SK-N-SH treated with all-trans-retinoic acid at 6 μM for 48 hours (cell line): ENCODE data around the gene PLIN5.

Source experiments
- ATAC-seq: fragments of 200-7000 bp; cut with Tn5 transposase; 3 replicates; pipeline ENCODE4 v1.9.1; 2020; ENCODE audit warnings: mild to moderate bottlenecking, moderate library complexity
- ARNTL ChIP-seq: fragments of 450-650 bp; formaldehyde crosslinking; IDR thresholded peaks from 2 replicates; pipeline ENCODE4 v1.5.0; 2020; ENCODE audit warnings: low read depth, mild to moderate bottlenecking, moderate library complexity, borderline replicate concordance
- BACH2 ChIP-seq: fragments of 250-450 bp; sonication (Bioruptor Pico); IDR thresholded peaks from 2 replicates; pipeline ENCODE4 v1.9.0; 2021; ENCODE audit warnings: mild to moderate bottlenecking, borderline replicate concordance
- CREB5 ChIP-seq: fragments of 250-450 bp; sonication (Bioruptor Pico); IDR thresholded peaks from 2 replicates; pipeline ENCODE4 v1.5.1; 2020; ENCODE audit warnings: low read depth, mild to moderate bottlenecking, moderate library complexity
- CSDC2 ChIP-seq: fragments of 250-450 bp; sonication (Bioruptor Pico); IDR thresholded peaks from 2 replicates; pipeline ENCODE4 v1.5.0; 2020; ENCODE audit warnings: mild to moderate bottlenecking, moderate library complexity
- GLIS3 ChIP-seq: fragments of 250-450 bp; sonication (Bioruptor Pico); IDR thresholded peaks from 2 replicates; pipeline ENCODE4 v1.5.0; 2020; ENCODE audit warnings: mild to moderate bottlenecking, moderate library complexity
- ISL1 ChIP-seq: fragments of 250-450 bp; sonication (Bioruptor Pico); IDR thresholded peaks from 2 replicates; pipeline ENCODE4 v2.1.2; 2022; ENCODE audit warnings: mild to moderate bottlenecking, moderate library complexity
- OSR1 ChIP-seq: fragments of 250-450 bp; sonication (Bioruptor Pico); IDR thresholded peaks from 2 replicates; pipeline ENCODE4 v1.8.0; 2022; ENCODE audit warnings: moderate library complexity, mild to moderate bottlenecking, inconsistent platforms
- PPARA ChIP-seq: fragments of 250-450 bp; sonication (Bioruptor Pico); IDR thresholded peaks from 2 replicates; pipeline ENCODE4 v1.5.0; 2020; ENCODE audit warnings: mild to moderate bottlenecking, borderline replicate concordance
- RARB ChIP-seq: fragments of 250-450 bp; sonication (Bioruptor Pico); IDR thresholded peaks from 2 replicates; pipeline ENCODE4 v1.8.0; 2021; ENCODE audit warnings: mild to moderate bottlenecking, moderate library complexity
- SNAI2 ChIP-seq: fragments of 250-450 bp; sonication (Bioruptor Pico); IDR thresholded peaks from 2 replicates; pipeline ENCODE4 v1.5.0; 2020; ENCODE audit warnings: mild to moderate bottlenecking, moderate library complexity
- TCF4 ChIP-seq: fragments of 250-450 bp; sonication (Bioruptor Pico); IDR thresholded peaks from 2 replicates; pipeline ENCODE4 v1.8.0; 2021; ENCODE audit warnings: mild to moderate bottlenecking, moderate library complexity, borderline replicate concordance
- TOX ChIP-seq: fragments of 250-450 bp; sonication (Bioruptor Pico); IDR thresholded peaks from 2 replicates; pipeline ENCODE4 v1.8.0; 2021; ENCODE audit warnings: mild to moderate bottlenecking, moderate library complexity, borderline replicate concordance
- TSHZ2 ChIP-seq: fragments of 250-450 bp; sonication (Bioruptor Pico); IDR thresholded peaks from 2 replicates; pipeline ENCODE4 v1.5.0; 2020; ENCODE audit warnings: mild to moderate bottlenecking, moderate library complexity
- ZC3H10 ChIP-seq: fragments of 250-450 bp; sonication (Bioruptor Pico); IDR thresholded peaks from 2 replicates; pipeline ENCODE4 v1.5.1; 2021; ENCODE audit warnings: mild to moderate bottlenecking, moderate library complexity
- ZFP30 ChIP-seq: fragments of 450-650 bp; formaldehyde crosslinking; IDR thresholded peaks from 2 replicates; pipeline ENCODE4 v1.5.0; 2022; ENCODE audit warnings: mild to moderate bottlenecking, moderate library complexity
- ZNF565 ChIP-seq: fragments of 450-650 bp; formaldehyde crosslinking; conservative IDR thresholded peaks from 2 replicates; pipeline ENCODE4 v1.5.0; 2020; ENCODE audit warnings: low read depth, mild to moderate bottlenecking, moderate library complexity
- ZNF70 ChIP-seq: fragments of 450-650 bp; formaldehyde crosslinking; IDR thresholded peaks from 2 replicates; pipeline ENCODE4 v1.5.0; 2020; ENCODE audit warnings: mild to moderate bottlenecking, moderate library complexity
- ZNF8 ChIP-seq: fragments of 450-650 bp; formaldehyde crosslinking; IDR thresholded peaks from 2 replicates; pipeline ENCODE4 v1.5.0; 2020; ENCODE audit warnings: mild to moderate bottlenecking, moderate library complexity
- TF ChIP-seq, protein P1 (sequence below): fragments of 250-450 bp; sonication (Bioruptor Pico); IDR thresholded peaks from 2 replicates; pipeline ENCODE4 v1.8.0; 2020; ENCODE audit warnings: mild to moderate bottlenecking, moderate library complexity, borderline replicate concordance
- TF ChIP-seq, protein P2 (sequence below): fragments of 250-450 bp; sonication (Bioruptor Pico); IDR thresholded peaks from 2 replicates; pipeline ENCODE4 v1.8.0; 2021; ENCODE audit warnings: low read depth, mild to moderate bottlenecking, moderate library complexity, borderline replicate concordance

PLIN5 gene

GRCh38 chr19:4557144-4557970 lies 22.3 kb upstream of the PLIN5 start (continued):
- TF ChIP-seq ZNF8 (CRISPR knock-in tag): no peak

DNA sequence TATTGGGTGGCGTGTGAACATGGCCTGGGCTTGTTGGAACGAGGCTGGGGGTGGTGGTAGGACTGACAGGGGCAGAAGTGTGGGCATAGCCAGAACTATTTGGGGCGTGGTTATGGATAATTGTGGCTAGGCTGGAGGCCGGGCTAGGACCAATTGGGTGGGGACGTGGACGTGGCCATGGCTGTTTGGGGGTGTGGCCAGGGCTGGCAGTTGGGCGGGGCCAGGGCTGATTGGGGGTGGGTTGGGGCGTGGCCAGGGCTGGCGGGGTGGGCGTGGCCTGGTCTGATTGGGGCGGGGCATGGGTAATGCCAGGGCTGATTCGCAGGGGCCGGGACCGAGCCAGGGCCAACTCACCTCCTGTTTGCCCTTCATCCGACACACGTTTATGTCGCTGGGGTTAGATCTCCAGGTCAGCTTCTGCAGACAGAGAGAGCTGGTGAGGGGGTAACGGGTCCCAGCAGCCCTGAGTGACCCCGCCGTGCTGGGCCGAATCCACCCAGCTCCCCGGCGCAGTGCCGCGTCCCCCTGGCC lies 21.6 kb upstream of the PLIN5 start:
- ATAC-seq: peak; percentile 83
- TF ChIP-seq BACH2 (CRISPR knock-in tag): no peak
- no peak for TF ChIP-seq RARB (CRISPR knock-in tag)
- TF ChIP-seq TCF4 (CRISPR knock-in tag): no peak
- TF ChIP-seq PPARA (CRISPR knock-in tag): no peak
- no peak for TF ChIP-seq CREB5 (CRISPR knock-in tag)
- TF ChIP-seq, protein P1, sequence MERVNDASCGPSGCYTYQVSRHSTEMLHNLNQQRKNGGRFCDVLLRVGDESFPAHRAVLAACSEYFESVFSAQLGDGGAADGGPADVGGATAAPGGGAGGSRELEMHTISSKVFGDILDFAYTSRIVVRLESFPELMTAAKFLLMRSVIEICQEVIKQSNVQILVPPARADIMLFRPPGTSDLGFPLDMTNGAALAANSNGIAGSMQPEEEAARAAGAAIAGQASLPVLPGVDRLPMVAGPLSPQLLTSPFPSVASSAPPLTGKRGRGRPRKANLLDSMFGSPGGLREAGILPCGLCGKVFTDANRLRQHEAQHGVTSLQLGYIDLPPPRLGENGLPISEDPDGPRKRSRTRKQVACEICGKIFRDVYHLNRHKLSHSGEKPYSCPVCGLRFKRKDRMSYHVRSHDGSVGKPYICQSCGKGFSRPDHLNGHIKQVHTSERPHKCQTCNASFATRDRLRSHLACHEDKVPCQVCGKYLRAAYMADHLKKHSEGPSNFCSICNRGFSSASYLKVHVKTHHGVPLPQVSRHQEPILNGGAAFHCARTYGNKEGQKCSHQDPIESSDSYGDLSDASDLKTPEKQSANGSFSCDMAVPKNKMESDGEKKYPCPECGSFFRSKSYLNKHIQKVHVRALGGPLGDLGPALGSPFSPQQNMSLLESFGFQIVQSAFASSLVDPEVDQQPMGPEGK: no peak
- TF ChIP-seq ZFP30 (CRISPR knock-in tag): no peak
- no peak for TF ChIP-seq ISL1 (CRISPR knock-in tag)
- TF ChIP-seq CSDC2 (CRISPR knock-in tag): no peak
- TF ChIP-seq, all 23 proteins: peak for 0

- peak; percentile 68 for ATAC-seq
Observed at GRCh38 chr19:4555657-4556561, 20.9 kb upstream of the PLIN5 start.

DNA sequence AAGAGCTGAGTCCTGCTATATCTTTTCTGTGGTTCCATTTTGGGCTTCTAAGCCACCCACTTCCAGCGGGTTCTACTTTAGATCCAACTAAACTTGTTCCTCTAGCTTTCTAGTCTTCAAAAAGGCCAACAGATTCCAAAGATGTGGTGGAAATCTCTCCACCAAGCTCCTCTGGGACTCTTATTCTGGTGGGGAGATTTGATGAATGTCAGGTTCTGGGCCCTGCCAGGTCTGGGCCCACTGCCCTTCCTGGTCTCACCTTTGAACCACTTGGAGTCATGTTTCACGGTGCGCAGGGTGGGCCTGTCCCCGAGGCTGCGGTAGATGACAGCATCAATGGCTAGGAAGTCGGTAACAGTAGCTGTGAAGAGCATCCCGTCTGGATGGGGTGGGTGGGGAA lies 19.7 kb upstream of the PLIN5 start:
- no peak for ATAC-seq
- TF ChIP-seq RARB (CRISPR knock-in tag) (no peak), ISL1 (CRISPR knock-in tag) (no peak), OSR1 (CRISPR knock-in tag) (no peak), TOX (CRISPR knock-in tag) (no peak), TSHZ2 (CRISPR knock-in tag) (no peak), BACH2 (CRISPR knock-in tag) (no peak), ZNF70 (CRISPR knock-in tag) (no peak), ZNF8 (CRISPR knock-in tag) (no peak), ZFP30 (CRISPR knock-in tag) (no peak), ZC3H10 (no peak), CSDC2 (CRISPR knock-in tag) (no peak)

More at GRCh38 chr19:4555657-4556561, 20.9 kb upstream of the PLIN5 start:
- no peak for TF ChIP-seq SNAI2
- TF ChIP-seq CSDC2 (CRISPR knock-in tag): no peak
- no peak for TF ChIP-seq PPARA (CRISPR knock-in tag)
- no peak for TF ChIP-seq ZNF8 (CRISPR knock-in tag)
- no peak for TF ChIP-seq ZFP30 (CRISPR knock-in tag)
- TF ChIP-seq RARB (CRISPR knock-in tag): no peak
- no peak for TF ChIP-seq GLIS3
- no peak for TF ChIP-seq ZNF70 (CRISPR knock-in tag)
- TF ChIP-seq BACH2 (CRISPR knock-in tag): no peak

GRCh38 chr19:4553775-4554174 lies 18.8 kb upstream of the PLIN5 start:
- no peak for ATAC-seq
- no peak for TF ChIP-seq ZFP30 (CRISPR knock-in tag)
- TF ChIP-seq CSDC2 (CRISPR knock-in tag): no peak
- TF ChIP-seq, protein P1: no peak
- no peak for TF ChIP-seq ISL1 (CRISPR knock-in tag)
- TF ChIP-seq RARB (CRISPR knock-in tag): no peak
- TF ChIP-seq, protein P2, sequence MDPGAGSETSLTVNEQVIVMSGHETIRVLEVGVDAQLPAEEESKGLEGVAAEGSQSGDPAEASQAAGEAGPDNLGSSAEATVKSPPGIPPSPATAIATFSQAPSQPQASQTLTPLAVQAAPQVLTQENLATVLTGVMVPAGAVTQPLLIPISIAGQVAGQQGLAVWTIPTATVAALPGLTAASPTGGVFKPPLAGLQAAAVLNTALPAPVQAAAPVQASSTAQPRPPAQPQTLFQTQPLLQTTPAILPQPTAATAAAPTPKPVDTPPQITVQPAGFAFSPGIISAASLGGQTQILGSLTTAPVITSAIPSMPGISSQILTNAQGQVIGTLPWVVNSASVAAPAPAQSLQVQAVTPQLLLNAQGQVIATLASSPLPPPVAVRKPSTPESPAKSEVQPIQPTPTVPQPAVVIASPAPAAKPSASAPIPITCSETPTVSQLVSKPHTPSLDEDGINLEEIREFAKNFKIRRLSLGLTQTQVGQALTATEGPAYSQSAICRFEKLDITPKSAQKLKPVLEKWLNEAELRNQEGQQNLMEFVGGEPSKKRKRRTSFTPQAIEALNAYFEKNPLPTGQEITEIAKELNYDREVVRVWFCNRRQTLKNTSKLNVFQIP (CRISPR knock-in tag): no peak
- TF ChIP-seq ZNF8 (CRISPR knock-in tag): no peak
- no peak for TF ChIP-seq ZNF565 (CRISPR knock-in tag)
- no peak for TF ChIP-seq TOX (CRISPR knock-in tag)
- no peak for TF ChIP-seq OSR1 (CRISPR knock-in tag)
- TF ChIP-seq ZC3H10: no peak
- TF ChIP-seq ARNTL (CRISPR knock-in tag): no peak
